ENCODE measurements around the gene RGS6.

Gene RGS6

GRCh38 chr14:72094844-72095582 is 162.8 kb downstream of the RGS6 start:
- no peak for DNase-seq

DNA sequence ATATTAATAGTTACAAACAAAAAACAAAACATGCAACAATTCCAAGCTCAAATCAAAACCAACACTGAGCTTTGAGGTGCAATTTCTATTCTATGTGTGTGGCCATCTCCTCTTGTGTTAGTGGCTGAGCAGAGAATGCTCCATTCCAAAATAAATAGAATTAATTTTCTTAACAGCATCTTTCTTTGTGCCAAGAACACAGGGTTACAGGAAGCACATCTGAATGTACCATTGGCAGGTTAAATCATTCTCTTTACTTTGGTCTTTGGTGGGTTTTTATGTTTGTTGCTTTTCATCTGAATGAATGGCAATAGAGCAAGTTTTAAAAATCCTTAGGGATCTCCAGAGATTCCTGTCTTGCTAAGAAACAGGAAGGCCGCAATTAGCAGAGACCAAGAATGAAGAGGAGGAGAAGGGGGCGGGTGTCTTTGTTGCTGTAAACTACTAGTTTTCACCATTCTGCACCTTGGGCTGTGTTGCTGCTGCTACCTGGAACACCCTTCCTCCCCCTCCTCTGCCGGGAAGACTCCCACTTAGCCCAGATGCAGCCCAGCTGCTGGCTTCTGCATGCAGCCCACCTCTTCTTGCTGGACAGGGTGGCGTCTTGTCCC is 165.0 kb downstream of the RGS6 start:
- DNase-seq: no peak

GRCh38 chr14:72098210-72098609 is 166.0 kb downstream of the RGS6 start:
- DNase-seq: no peak

GRCh38 chr14:72099566-72099965 is 167.3 kb downstream of the RGS6 start:
- no peak for DNase-seq

GRCh38 chr14:72104011-72104613 is 171.9 kb downstream of the RGS6 start:
- DNase-seq: no peak

GRCh38 chr14:72111911-72112310 is 179.7 kb downstream of the RGS6 start:
- DNase-seq: no peak

GRCh38 chr14:72118841-72119240 is 186.6 kb downstream of the RGS6 start:
- no peak for DNase-seq

DNA sequence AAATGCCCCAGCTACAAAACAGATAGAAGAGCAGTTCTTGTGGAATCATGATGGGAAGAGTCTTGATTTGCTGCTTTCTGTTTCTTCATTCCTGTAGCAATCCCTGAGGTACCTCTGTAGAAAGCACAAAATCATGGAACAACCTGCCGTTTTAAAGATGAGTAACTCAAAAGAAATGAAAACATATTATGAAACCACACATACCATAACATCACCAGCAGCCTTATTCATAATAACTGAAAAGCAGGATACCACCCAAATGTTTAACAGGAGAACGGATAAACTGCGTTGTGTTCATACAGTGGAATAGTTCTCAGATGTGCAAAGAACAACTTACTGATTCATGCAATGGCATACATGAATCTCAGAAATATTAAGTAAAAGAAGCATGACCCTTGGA is 188.1 kb downstream of the RGS6 start:
- DNase-seq: no peak

GRCh38 chr14:72123755-72124154 is 191.5 kb downstream of the RGS6 start:
- DNase-seq: no peak

DNA sequence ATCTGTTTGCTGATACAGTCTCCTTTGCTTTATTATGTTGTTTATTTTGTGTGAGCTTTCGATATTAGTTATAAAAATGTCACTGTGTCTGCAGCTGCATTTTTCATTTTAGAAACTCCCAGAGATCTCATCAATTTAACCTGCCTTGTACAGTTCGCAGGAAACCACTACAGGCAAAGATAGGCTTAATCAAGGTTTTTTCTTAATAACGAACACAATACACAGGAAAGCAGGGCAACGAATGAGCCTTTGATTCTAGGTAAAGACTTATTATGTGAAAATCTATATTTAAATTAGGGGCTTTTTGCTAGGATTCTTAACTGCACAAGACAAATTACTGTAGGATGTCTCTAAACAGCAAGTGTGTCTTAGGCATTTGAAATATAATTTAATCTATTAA is 191.9 kb downstream of the RGS6 start:
- DNase-seq: no peak

- no peak for DNase-seq
These were observed 193.9 kb downstream of the RGS6 start for GRCh38 chr14:72126091-72126490.

GRCh38 chr14:72126561-72126960 is 194.3 kb downstream of the RGS6 start:
- no peak for DNase-seq

DNA sequence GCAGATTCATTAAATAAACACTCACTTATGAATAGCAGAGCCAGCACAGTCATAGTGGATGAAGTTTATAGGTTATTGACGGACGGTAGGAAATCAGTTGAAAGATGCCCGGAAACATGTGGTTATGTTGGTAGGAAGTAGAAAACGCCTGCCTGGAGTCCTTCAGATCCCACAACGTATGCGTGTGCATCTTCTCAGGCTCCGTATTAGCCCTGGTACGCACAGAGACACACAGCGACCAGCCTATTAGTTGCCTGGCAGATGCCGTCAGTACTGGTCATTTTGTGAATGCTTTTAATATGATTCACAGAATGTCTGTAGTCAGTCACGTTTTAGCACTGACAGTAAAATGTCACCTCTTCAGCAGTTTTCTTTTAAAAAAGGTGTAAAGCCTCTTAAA is 196.4 kb downstream of the RGS6 start:
- no peak for DNase-seq

- no peak for DNase-seq
These were observed 197.1 kb downstream of the RGS6 start for GRCh38 chr14:72129291-72129690.

DNA sequence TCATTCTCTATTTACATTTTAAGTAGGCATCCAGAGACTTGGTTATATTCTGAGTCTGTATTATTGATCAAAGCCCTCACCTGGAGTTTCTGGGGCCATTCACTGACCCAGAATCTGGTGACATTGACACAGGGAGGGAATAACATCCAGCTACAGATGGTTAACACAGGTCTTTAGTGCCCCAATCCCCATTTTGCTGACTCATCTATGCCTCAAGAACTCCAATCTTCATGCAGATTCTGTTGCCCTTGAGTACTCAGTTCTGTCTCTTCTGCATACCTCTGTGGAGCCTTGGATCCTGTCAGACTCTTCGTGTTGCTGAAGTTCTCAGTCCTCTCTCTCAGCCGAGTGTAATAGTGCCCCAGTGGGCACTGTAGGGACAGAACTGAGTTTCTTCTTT is 208.9 kb downstream of the RGS6 start:
- no peak for DNase-seq

GRCh38 chr14:72142328-72142727 is 210.1 kb downstream of the RGS6 start:
- DNase-seq: no peak

GRCh38 chr14:72146241-72146640 is 214.0 kb downstream of the RGS6 start:
- no peak for DNase-seq

- no peak for DNase-seq
These were observed 222.6 kb downstream of the RGS6 start for GRCh38 chr14:72154645-72155378.

DNA sequence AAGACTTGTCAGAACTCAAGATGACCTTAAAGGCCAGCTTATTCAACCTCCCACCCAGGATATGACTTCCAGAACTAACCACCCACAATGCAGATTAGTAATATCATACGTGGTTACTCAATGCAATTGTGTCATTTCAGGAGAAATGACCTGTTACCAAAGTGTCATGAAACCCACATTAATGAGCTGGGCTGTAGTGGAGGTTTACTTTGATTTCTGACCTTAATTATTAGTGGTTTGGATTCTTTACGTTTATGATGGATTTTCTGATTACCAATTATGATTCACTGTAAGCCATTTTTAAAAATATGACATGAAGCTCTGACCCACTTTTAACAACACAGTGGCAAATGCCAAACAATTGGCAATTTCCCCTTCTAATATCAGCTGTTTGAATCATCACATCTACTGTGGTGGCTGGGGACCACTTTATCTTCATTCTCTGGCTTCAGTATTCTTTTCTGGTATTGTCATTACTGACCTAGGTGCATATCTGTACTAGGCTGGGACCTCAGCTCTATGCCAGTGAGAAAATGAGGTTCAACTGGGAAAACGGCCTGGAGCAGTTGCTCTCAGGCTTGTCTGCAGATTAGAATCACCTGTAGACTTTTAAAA is 223.3 kb downstream of the RGS6 start:
- no peak for DNase-seq

GRCh38 chr14:72164420-72165228 is 232.4 kb downstream of the RGS6 start:
- no peak for DNase-seq

DNA sequence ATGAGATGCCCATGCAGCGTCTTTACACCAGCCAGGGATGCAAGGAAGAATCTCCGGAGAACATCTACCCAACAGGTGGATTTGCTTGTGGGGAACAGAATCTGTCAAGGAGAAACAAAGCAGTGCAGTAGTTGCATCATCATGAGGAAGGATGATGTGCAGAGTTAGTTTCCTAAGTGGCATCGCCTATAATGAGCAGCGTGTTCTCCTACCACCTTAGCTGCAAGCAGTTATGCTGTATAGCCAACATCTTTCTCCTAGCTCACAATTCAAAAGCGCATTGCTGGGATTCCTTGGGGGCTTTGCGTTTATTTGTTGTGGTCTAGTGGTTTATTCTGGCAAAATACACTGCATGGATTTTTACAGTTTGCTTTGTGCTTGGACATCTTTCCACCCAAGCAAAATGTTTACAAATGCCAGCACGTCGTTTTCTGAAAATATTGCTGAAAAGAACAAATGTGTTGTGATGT is 233.0 kb downstream of the RGS6 start:
- DNase-seq: no peak

- no peak for DNase-seq
These were observed 237.3 kb downstream of the RGS6 start for GRCh38 chr14:72169521-72169920.

All from CD4-positive, alpha-beta T cell treated with Interleukin-15 for 1 hour (primary cell).